ENCODE measurements around the gene ATP6V1F.
A peak's percentile ranks its signal among the peaks of the same experiment; 100 is the strongest.

Gene ATP6V1F, protein sequence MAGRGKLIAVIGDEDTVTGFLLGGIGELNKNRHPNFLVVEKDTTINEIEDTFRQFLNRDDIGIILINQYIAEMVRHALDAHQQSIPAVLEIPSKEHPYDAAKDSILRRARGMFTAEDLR

GRCh38 chr7:128862571-128863432 is at the start of gene ATP6V1F:
Gene ATP6V1F (plus strand): TSS chr7:128862856. CDS start chr7:128862905, 49 bp downstream.
- DNase-seq, result peak; percentile 100

DNA sequence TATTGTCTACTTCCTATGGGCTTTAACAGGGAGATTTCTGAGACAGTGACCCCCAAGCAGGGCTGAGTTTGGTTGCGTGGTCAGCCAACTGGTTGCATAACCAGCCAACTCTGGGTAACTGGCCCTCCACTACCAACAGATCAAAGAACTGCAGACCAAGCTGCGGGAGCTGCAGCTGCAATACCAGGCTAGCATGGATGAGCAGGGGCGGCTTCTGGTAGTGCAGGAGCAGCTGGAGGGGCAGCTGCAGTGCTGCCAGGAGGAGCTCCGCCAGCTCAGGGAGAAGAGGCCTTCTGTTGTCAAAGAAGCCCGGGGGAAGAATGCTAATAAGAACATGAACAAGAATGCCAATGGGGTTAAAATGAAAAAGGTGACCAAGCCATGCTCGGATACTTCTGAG is 48.2 kb upstream of the ATP6V1F start:
- DNase-seq, result peak; percentile 56

- DNase-seq, result no peak
Observed at GRCh38 chr7:128815289-128815942, 47.2 kb upstream of the ATP6V1F start.

DNA sequence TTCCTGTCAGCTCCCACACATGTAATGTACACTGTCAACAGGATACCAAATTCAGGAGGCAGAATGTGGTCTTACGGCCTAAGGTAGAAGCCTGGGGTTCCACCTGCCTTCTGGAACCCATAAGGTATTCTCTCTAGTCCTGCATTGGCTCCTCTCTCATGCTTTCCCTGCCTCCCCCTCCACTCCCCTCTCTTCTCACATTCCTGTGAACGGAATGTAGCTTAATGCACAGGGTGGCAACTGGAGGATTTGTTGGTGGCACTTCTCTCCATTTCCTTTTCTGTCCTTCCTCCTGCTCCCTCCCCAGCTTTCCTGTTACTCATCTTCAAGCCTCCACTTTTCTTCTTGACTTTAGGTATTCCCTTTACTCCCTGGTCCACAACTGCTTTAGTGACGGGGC is 44.0 kb upstream of the ATP6V1F start:
- no peak for DNase-seq

- no peak for DNase-seq
Observed at GRCh38 chr7:128821724-128822123, 40.9 kb upstream of the ATP6V1F start.

DNA sequence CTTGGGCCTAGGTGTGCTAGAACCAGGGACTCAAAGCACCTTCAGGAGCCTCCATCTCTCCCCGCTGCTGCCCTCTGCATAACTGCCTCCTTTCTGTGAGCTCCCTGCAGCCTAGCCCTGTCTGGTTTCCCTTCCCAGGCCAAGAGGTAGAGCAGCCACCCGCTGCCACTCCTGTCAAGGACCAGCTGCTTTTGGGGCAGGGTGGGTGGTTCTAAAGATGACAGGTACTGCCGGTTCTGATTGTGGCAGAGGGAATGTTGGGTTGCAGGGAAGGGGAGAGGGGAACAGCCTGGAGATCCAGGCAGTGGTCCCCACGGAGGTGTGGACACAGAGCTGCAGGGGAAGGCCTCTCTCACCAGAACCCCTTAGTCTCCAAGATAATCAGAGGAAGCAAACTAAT is 36.1 kb upstream of the ATP6V1F start:
- no peak for DNase-seq

- no peak for DNase-seq
Observed at GRCh38 chr7:128826916-128827247, 35.8 kb upstream of the ATP6V1F start.

DNA sequence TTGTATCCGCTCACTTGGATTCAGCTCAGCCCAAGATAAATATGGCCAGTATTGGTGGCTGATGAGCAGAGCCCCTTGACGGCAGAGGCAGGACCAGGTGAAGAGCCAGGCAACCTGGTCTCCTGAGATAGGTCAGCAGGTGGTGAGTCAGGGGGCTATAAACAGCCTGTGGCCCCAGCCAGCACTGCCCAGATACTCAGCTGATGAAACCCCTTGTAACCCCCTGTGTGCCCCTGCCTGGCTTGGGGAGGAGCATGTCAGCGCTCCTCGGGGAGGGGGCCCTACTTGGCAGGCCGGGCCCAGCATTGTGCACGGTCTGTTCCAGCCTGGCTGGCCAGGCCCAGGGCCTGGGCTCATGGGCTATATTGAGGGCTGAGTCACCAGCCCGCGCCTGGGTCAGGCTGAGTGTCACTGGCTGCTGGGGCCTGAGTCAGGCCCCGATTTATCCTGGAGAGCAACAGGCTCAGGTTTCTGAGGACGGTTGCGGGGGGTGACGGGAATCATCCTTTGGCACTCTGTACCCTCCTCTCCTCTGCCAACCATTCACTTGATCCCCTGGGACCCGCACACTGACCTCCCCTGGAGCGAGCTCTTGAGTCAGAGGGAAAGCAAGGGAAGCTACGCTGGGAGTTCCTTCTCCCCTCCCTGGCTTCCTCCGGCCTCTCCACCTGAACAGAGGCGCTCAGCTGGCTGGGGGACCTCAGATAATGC is 35.3 kb upstream of the ATP6V1F start:
- peak; percentile 38 for DNase-seq

DNA sequence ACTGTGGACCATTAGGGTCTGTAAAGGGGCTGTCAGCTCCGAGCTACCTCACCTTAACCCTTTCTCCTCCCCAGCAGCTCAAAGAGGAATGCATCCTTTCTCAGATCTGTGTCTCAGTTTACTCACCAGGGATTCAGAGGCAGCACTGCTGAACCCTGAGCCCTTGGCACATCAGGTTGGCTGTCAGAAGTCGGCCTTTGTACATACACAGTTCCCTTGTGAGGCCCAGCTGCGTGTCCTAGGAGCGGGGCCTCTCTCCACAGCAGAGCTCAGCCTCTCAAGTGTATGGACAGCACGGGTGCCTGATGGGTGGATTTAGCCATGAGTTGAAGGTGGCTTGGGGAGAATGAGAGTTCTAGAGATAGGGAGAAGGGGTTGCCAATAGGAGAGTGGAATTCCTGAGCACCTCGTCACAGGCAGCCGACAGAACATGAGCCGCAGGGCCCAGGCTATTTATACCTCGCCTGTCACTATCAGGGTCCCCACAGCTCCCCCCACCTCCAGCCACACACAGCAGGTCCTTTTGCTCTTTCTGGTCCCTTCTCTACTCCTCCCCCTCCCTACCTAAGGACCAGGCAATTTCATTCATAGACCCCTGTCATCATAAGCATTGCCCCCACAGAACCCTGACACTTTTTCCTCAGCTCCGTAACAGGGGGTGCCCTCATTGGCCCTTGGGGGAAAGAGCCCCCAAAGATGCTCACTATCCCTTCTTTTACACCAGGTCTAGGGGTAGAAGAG is 34.5 kb upstream of the ATP6V1F start:
- peak; percentile 51 for DNase-seq

DNA sequence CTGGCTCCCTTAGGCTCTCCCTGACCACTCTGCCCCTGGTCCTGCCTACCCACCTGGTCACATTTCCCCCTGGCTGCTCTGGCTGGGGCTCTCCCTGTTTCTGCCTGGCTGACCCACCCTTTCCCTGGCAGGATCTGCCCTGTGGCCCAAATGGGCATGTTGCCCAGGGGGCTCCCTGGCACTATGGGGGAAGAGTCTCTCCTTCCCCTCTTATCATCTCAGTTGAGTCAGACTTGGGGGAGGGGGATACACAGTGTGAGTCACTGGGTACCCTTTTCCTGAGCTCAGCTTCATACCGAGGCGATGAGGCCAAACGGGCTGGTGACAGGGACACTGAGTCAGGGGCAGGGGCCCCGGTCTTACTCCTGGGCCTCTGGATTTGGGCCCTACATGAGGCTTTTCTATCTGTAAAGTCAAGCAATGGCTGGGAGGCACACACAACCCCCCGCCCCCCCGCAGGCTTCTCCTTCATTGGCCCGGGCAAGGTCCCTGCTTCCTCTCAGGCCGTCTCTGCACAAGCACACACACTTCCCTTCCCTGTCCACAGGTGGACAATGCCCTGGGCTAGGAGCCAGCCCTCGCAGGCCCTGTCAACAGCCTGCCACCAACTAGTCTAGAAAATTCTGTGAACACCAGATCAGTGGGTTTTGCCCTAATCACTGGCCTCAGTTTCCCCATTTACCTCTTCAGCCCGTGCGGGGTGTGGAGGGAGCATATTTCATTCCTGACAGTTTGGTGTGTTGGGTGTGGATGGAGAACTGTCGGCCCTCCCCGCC is 33.1 kb upstream of the ATP6V1F start:
- peak; percentile 39 for DNase-seq

- DNase-seq, result peak; percentile 81
Observed at GRCh38 chr7:128830231-128831177, 32.2 kb upstream of the ATP6V1F start, which contains the start of gene FLNC. Gene FLNC (plus strand): TSS chr7:128830406. CDS start chr7:128830638, 232 bp downstream.

DNA sequence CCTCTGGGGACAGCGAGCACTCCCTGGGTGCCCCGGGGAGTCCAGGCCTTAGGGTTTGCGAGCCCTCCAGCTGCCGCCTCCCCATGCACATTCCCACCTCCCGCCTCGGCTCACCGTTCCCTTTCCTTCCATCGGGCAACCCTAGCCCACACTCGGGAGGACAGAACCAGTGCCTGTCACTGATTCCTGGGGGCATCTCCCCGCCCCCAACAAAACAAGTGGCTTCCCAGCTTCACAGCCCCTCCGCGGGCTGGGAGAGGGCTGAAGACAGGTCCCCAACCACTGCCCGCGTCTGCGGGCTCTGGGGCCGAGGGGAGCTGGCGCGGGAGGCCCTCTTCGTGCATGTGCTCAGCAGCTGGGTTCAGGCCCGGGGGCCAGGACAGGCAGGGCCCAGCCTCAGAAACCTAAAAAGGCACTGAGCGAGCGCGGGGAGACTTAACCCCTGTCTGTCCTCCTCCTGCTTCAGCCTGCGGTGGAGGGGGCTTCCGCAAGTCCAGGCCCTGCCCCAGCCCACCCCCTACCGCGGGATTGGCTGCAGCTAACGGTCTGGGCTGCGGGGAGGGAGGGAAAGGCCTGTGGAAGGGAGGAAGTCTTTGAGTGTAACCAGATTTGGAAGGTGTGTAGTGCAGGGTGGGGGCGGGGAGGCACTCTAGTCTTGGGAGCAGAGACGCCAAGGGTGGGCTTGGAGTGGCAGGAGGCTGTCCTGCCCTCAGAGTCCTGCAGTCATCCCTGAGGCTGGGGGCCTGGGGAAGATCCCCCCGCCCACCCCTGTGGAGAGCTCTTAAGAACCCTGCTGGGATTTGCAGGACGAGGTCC is 31.3 kb upstream of the ATP6V1F start:
- peak; percentile 90 for DNase-seq

DNA sequence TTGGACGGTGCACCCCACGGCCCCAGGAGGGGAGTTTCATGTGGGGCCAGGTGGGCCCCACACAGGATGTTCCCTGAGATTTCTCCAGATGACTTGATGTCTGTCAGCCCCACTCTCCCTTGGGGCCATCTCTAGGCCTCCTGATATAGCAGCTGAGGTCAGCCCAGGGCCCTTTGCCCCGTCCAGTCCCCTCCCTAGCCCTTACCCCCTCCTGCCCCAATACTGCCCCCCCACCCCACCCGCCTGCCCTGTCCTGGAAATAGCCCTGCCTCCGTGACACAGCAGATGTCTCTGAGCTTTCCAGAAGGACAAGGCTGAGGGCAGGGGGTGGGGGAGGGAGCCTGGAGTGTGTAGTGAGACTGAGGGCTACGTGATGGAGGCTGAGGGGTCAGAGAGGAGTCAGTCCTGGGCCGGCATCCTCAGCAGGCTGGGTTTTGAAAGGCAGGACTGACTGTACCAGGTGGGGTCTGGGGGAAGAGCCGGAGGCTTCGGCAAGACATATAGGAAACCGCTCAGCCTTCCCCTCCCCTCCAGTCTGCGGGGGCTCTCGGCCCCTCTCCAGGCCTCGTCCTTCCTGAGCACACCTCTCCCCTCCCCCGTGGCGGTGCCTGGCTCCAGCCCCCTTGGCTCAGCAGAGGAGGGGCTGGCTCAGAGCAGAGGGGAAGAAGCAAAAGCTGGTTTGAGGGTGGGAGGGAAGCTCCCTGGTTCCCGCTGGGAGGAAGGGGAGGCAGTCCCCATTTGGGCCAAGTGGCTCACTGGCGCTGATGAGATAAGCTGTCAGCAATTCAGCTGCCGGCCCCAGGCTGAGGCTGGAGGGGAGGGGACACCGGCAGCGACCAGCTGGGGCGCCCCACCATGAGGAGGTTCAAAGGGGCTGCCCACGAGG is 30.4 kb upstream of the ATP6V1F start:
- peak; percentile 91 for DNase-seq

DNA sequence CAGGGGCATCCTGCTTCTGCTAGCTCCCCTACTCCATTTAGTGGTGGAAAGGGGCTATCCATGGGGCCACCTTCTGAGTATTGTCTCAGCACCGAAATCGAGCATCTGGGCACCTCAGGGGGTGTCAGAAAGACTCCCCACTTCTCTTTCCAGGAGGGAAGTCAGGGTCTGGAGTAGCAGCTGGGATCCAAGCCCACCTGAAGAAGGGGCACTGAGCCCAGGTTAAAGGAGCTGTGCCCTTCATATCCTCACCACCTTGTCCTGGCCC is 29.8 kb upstream of the ATP6V1F start:
- no peak for DNase-seq

GRCh38 chr7:128833148-128833945 is 29.3 kb upstream of the ATP6V1F start:
- DNase-seq, result peak; percentile 93

GRCh38 chr7:128833946-128834325 is 28.7 kb upstream of the ATP6V1F start:
- peak; percentile 62 for DNase-seq

- no peak for DNase-seq
Observed at GRCh38 chr7:128835231-128835751, 27.4 kb upstream of the ATP6V1F start.
